ENCODE measurements around the gene CAMK2B. TPM values are rescaled to one million over a fixed set of nuclear protein-coding genes. Genes with fewer than 3 reads are reported as not detected.

The CAMK2B gene
- total and polyA plus RNA-seq, 2 of the 13 experiments (the other 11 are each of a cell fraction or from before 2014, with no cell fraction given): 0.27 to 0.48 TPM

DNA sequence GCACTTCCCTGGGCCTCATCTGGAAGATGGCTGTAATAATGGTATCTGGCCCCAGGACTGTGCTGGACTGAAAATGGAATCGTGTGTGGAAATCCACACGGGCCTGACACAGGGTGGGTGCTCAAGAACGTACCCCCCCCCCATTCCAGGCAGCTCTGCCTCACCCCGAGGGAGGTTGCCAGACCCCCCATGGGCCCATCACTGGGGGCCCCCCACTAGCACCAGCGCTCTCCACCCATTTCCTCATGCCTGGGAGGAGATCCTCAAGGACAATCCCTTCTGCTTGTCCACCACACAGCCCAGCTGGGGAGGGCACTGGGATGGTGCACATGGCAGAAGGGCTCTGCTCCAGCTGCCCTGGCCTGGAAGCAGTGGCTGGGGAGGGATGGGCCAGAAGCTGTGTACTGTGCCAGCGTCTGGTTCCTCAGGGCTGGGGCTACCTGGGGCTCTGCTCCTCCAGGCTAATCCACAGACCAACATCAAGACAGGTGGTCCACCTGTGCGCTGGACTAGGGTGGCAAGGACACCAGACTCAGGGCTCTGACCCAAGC is 55.4 kb downstream of the CAMK2B start (continued):
- TF ChIP-seq, protein P1, sequence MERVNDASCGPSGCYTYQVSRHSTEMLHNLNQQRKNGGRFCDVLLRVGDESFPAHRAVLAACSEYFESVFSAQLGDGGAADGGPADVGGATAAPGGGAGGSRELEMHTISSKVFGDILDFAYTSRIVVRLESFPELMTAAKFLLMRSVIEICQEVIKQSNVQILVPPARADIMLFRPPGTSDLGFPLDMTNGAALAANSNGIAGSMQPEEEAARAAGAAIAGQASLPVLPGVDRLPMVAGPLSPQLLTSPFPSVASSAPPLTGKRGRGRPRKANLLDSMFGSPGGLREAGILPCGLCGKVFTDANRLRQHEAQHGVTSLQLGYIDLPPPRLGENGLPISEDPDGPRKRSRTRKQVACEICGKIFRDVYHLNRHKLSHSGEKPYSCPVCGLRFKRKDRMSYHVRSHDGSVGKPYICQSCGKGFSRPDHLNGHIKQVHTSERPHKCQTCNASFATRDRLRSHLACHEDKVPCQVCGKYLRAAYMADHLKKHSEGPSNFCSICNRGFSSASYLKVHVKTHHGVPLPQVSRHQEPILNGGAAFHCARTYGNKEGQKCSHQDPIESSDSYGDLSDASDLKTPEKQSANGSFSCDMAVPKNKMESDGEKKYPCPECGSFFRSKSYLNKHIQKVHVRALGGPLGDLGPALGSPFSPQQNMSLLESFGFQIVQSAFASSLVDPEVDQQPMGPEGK (CRISPR knock-in tag; IDR thresholded peaks at IDR 0.05): no peak
- TF ChIP-seq KLF11 (CRISPR knock-in tag; IDR thresholded peaks at IDR 0.05): no peak

DNA sequence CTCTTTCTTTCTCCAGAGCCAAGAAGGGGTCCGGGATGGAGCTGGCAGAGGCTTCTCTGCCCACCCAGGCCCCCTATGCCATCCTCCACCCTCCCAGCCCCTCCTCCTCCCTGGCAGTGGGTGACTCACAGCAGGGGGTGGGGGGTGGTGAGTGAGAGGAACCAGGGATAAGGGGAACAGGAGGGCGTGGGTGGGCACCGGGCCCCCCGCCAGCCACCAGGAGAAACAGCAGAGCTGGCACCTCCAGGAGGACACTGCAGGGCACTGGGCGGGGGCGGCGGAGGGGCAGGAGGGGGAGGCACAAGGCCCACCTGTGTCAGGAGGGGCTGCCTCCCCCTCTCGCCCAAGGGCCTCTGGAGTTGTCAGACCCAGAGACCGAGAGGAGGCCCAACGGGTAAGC is 56.0 kb downstream of the CAMK2B start:
- in situ Hi-C loops (cut with HindIII; ENCODE audit: extremely low pct_ligation_motif_present, low pct_unique_long_range_greater_than_20kb): no loop called here
- FAIRE-seq (no peak), DNase-seq (ENCODE audit: low spot score) (no peak), ATAC-seq (no peak)
- peaks cover 30 to 85% of the 10 kb centered on the region in 2 experiments for H3K27me3 ChIP-seq (ENCODE audit: control insufficient read depth in 1 of 2, insufficient read depth in 2 of 2, low read length in 2 of 2)
- no peaks in the 10 kb centered on the region for H3K4me1 ChIP-seq (ENCODE audit: insufficient read depth, low read length)
- H3K27ac ChIP-seq (ENCODE audit: extremely low read length, insufficient read depth, low read length): no peak overlapping the region
- H4K20me1 ChIP-seq (ENCODE audit: insufficient read depth, low read length): no peaks in the 10 kb centered on the region
- no peak overlapping the region for H3K4me2 ChIP-seq (ENCODE audit: low read depth, low read length)
- WGBS (ENCODE audit: low lambda C conversion rate): 7% methylated on average over 7 of the region's 10 CpGs
- no peaks in the 10 kb centered on the region for H3K9me3 ChIP-seq (ENCODE audit: low read length)
- no peaks in the 10 kb centered on the region for H3K36me3 ChIP-seq (replicated peaks in 1 of 2; ENCODE audit: control insufficient read depth in 1 of 2, insufficient read depth in 2 of 2, low read length in 2 of 2)
- intact Hi-C loops (cut with micrococcal nuclease; ENCODE audit: unreplicated experiment): no loop called here
- CTCF ChIA-PET (ENCODE audit: low intra/inter-chr PET ratio, low total read pairs): no interaction called here
- no TSS peak for BruUV-seq (replicated peaks)
- H3K9ac ChIP-seq (ENCODE audit: insufficient read depth, low read depth, low read length): no peak overlapping the region
- H2AFZ ChIP-seq (ENCODE audit: low read length): no peak overlapping the region
- no peak overlapping the region for H3K4me3 ChIP-seq (replicated peaks in 1 of 3; ENCODE audit: insufficient read depth in 1 of 3, low read depth in 2 of 3, low read length in 3 of 3)
- H3K79me2 ChIP-seq (ENCODE audit: insufficient read depth, low read length): no peaks in the 10 kb centered on the region
- POLR2A ChIA-PET: no interaction called here
- no peak for TF ChIP-seq NFRKB (IDR thresholded peaks at IDR 0.05)
- no peak for TF ChIP-seq ZNF564 (CRISPR knock-in tag; IDR thresholded peaks at IDR 0.05)
- TF ChIP-seq EED (CRISPR knock-in tag; IDR thresholded peaks at IDR 0.05): no peak
- TF ChIP-seq, protein P2, sequence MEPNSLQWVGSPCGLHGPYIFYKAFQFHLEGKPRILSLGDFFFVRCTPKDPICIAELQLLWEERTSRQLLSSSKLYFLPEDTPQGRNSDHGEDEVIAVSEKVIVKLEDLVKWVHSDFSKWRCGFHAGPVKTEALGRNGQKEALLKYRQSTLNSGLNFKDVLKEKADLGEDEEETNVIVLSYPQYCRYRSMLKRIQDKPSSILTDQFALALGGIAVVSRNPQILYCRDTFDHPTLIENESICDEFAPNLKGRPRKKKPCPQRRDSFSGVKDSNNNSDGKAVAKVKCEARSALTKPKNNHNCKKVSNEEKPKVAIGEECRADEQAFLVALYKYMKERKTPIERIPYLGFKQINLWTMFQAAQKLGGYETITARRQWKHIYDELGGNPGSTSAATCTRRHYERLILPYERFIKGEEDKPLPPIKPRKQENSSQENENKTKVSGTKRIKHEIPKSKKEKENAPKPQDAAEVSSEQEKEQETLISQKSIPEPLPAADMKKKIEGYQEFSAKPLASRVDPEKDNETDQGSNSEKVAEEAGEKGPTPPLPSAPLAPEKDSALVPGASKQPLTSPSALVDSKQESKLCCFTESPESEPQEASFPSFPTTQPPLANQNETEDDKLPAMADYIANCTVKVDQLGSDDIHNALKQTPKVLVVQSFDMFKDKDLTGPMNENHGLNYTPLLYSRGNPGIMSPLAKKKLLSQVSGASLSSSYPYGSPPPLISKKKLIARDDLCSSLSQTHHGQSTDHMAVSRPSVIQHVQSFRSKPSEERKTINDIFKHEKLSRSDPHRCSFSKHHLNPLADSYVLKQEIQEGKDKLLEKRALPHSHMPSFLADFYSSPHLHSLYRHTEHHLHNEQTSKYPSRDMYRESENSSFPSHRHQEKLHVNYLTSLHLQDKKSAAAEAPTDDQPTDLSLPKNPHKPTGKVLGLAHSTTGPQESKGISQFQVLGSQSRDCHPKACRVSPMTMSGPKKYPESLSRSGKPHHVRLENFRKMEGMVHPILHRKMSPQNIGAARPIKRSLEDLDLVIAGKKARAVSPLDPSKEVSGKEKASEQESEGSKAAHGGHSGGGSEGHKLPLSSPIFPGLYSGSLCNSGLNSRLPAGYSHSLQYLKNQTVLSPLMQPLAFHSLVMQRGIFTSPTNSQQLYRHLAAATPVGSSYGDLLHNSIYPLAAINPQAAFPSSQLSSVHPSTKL (CRISPR knock-in tag; IDR thresholded peaks at IDR 0.05): no peak
- no peak for TF ChIP-seq HMG20B (CRISPR knock-in tag; conservative IDR thresholded peaks at IDR 0.05)
- TF ChIP-seq, protein P3, sequence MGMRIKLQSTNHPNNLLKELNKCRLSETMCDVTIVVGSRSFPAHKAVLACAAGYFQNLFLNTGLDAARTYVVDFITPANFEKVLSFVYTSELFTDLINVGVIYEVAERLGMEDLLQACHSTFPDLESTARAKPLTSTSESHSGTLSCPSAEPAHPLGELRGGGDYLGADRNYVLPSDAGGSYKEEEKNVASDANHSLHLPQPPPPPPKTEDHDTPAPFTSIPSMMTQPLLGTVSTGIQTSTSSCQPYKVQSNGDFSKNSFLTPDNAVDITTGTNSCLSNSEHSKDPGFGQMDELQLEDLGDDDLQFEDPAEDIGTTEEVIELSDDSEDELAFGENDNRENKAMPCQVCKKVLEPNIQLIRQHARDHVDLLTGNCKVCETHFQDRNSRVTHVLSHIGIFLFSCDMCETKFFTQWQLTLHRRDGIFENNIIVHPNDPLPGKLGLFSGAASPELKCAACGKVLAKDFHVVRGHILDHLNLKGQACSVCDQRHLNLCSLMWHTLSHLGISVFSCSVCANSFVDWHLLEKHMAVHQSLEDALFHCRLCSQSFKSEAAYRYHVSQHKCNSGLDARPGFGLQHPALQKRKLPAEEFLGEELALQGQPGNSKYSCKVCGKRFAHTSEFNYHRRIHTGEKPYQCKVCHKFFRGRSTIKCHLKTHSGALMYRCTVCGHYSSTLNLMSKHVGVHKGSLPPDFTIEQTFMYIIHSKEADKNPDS (CRISPR knock-in tag; IDR thresholded peaks at IDR 0.05): no peak
- no peak for TF ChIP-seq ZNF780A (CRISPR knock-in tag; IDR thresholded peaks at IDR 0.05)
- no peak for TF ChIP-seq TBP (CRISPR knock-in tag; IDR thresholded peaks at IDR 0.05)
- TF ChIP-seq BRF2 (CRISPR knock-in tag; IDR thresholded peaks at IDR 0.05): no peak
- no peak for TF ChIP-seq TRIM24 (CRISPR knock-in tag; IDR thresholded peaks at IDR 0.05)
- TF ChIP-seq BORCS8-MEF2B (CRISPR knock-in tag; IDR thresholded peaks at IDR 0.05): no peak
- TF ChIP-seq ARNTL (CRISPR knock-in tag; IDR thresholded peaks at IDR 0.05): no peak
- TF ChIP-seq ZSCAN30 (CRISPR knock-in tag; IDR thresholded peaks at IDR 0.05): no peak
- no peak for TF ChIP-seq FOXK2 (IDR thresholded peaks at IDR 0.05)
